ENCODE measurements around the gene FNDC3B.
"Not testable (repeated sequence)": the region's sequence is repeated elsewhere in the genome, so short reads cannot be mapped to it uniquely, and the experiment has no call there.

The FNDC3B gene

GRCh38 chr3:172087602-172088580, 48.5 kb downstream of the FNDC3B start:
- no peak for DNase-seq (ENCODE audit: low read depth)
- H3K4me3 ChIP-seq (ENCODE audit: low read depth, low read length), result no peak overlapping the region
- in situ Hi-C loops (cut with HindIII; ENCODE audit: low sequenced_read_pairs), result no loop called here
- no peak for TF ChIP-seq CTCF (IDR thresholded peaks at IDR 0.05; ENCODE audit: low read depth, low read length, missing control alignments)

- in situ Hi-C loops (cut with HindIII; ENCODE audit: low sequenced_read_pairs), result no loop called here
- no peak for DNase-seq (ENCODE audit: low read depth)
- no peak overlapping the region for H3K4me3 ChIP-seq (ENCODE audit: low read depth, low read length)
- TF ChIP-seq CTCF (IDR thresholded peaks at IDR 0.05; ENCODE audit: low read depth, low read length, missing control alignments), result no peak
These were observed 49.9 kb downstream of the FNDC3B start for GRCh38 chr3:172089250-172089649.

- no peak for DNase-seq (ENCODE audit: low read depth)
- H3K4me3 ChIP-seq (ENCODE audit: low read depth, low read length), result no peak overlapping the region
- in situ Hi-C loops (cut with HindIII; ENCODE audit: low sequenced_read_pairs), result no loop called here
- no peak for TF ChIP-seq CTCF (IDR thresholded peaks at IDR 0.05; ENCODE audit: low read depth, low read length, missing control alignments)
These were observed 50.7 kb downstream of the FNDC3B start for GRCh38 chr3:172090035-172090434.

GRCh38 chr3:172092658-172093057, 53.3 kb downstream of the FNDC3B start:
- no peak for DNase-seq (ENCODE audit: low read depth)
- in situ Hi-C loops (cut with HindIII; ENCODE audit: low sequenced_read_pairs), result no loop called here
- H3K4me3 ChIP-seq (ENCODE audit: low read depth, low read length), result no peak overlapping the region
- no peak for TF ChIP-seq CTCF (IDR thresholded peaks at IDR 0.05; ENCODE audit: low read depth, low read length, missing control alignments)

GRCh38 chr3:172093581-172094443, 54.4 kb downstream of the FNDC3B start:
- H3K4me3 ChIP-seq (ENCODE audit: low read depth, low read length); in situ Hi-C loops (cut with HindIII; ENCODE audit: low sequenced_read_pairs); DNase-seq (ENCODE audit: low read depth): not testable (repeated sequence)

- no peak for DNase-seq (ENCODE audit: low read depth)
- no peak overlapping the region for H3K4me3 ChIP-seq (ENCODE audit: low read depth, low read length)
- in situ Hi-C loops (cut with HindIII; ENCODE audit: low sequenced_read_pairs), result no loop called here
- no peak for TF ChIP-seq CTCF (IDR thresholded peaks at IDR 0.05; ENCODE audit: low read depth, low read length, missing control alignments)
These were observed 55.5 kb downstream of the FNDC3B start for GRCh38 chr3:172094621-172095557.

Data from astrocyte of the cerebellum (primary cell).